MM.1S (cell line): ENCODE results near the gene TMEM147.

ENCODE experiments used
- DNase-seq: peaks from one replicate; pipeline ENCODE4 v3.0.0-alpha.2; 2015
- H2AFZ ChIP-seq: fragments of 300-600 bp; sonication (generic); 2 replicates; pipeline ENCODE4 v1.6.0; 2016; ENCODE audit warnings: antibody characterized with exemption, low read length
- H3F3A ChIP-seq: fragments of 300-600 bp; sonication (generic); 2 replicates; pipeline ENCODE4 v1.6.1; 2016; ENCODE audit warnings: mild to moderate bottlenecking, antibody characterized with exemption, low read length, moderate library complexity, mixed read lengths; ENCODE audit not compliant: insufficient read depth
- H3K27ac ChIP-seq: fragments of 300-600 bp; sonication (generic); 2 replicates; pipeline ENCODE4 v1.5.1; 2016; ENCODE audit warnings: mild to moderate bottlenecking, low read length
- H3K27me3 ChIP-seq: fragments of 300-600 bp; sonication (generic); replicated peaks from 2 replicates; pipeline ENCODE4 v1.6.0; 2016; ENCODE audit warnings: low read length; ENCODE audit not compliant: insufficient read depth
- H3K36me3 ChIP-seq: fragments of 300-600 bp; sonication (generic); replicated peaks from 2 replicates; pipeline ENCODE4 v1.6.1; 2016; ENCODE audit warnings: mild to moderate bottlenecking, low read length, mixed read lengths; ENCODE audit not compliant: insufficient read depth
- H3K4me1 ChIP-seq: fragments of 300-600 bp; sonication (generic); 2 replicates; pipeline ENCODE4 v1.6.1; 2016; ENCODE audit warnings: low read length, mixed read lengths
- H3K4me2 ChIP-seq: fragments of 300-600 bp; sonication (generic); 2 replicates; pipeline ENCODE4 v1.6.0; 2016; ENCODE audit warnings: low read depth, low read length
- H3K4me3 ChIP-seq: fragments of 300-600 bp; sonication (generic); 2 replicates; pipeline ENCODE4 v1.5.1; 2016; ENCODE audit warnings: low read length, mixed read lengths
- H3K79me2 ChIP-seq: fragments of 300-600 bp; sonication (generic); 2 replicates; pipeline ENCODE4 v1.6.1; 2016; ENCODE audit warnings: mixed run types, low read length, mixed read lengths
- H3K9ac ChIP-seq: fragments of 300-600 bp; sonication (generic); 2 replicates; pipeline ENCODE4 v1.6.1; 2016; ENCODE audit warnings: low read length, mixed read lengths
- H3K9me2 ChIP-seq: fragments of 300-600 bp; sonication (generic); replicated peaks from 2 replicates; pipeline ENCODE4 v1.6.1; 2016; ENCODE audit warnings: mild to moderate bottlenecking, low read length, mixed read lengths; ENCODE audit not compliant: insufficient read depth
- H3K9me3 ChIP-seq: fragments of 300-600 bp; sonication (generic); replicated peaks from 2 replicates; pipeline ENCODE4 v1.6.1; 2016; ENCODE audit warnings: mild to moderate bottlenecking, low read length, mixed read lengths; ENCODE audit not compliant: insufficient read depth
- H4K20me1 ChIP-seq: fragments of 300-600 bp; sonication (generic); 2 replicates; pipeline ENCODE4 v1.6.1; 2016; ENCODE audit warnings: mild to moderate bottlenecking, low read length, moderate library complexity, mixed read lengths; ENCODE audit not compliant: insufficient read depth
- CTCF ChIP-seq: fragments of 300-600 bp; sonication (generic); IDR thresholded peaks from 2 replicates; pipeline ENCODE4 v1.5.1; 2016; ENCODE audit warnings: antibody characterized with exemption, low read length, mixed read lengths
- EZH2 ChIP-seq: fragments of 300-600 bp; sonication (generic); optimal IDR thresholded peaks from 2 replicates; pipeline ENCODE3; 2017; ENCODE audit warnings: low read depth, mild to moderate bottlenecking, antibody characterized with exemption, low read length, mixed read lengths
- EZH2phosphoT487 ChIP-seq: fragments of 300-600 bp; sonication (generic); IDR thresholded peaks from 2 replicates; pipeline ENCODE4 v1.6.1; 2018; ENCODE audit warnings: antibody characterized with exemption, low read length

The TMEM147 gene

GRCh38 chr19:35542209-35542608 lies 3.2 kb upstream of the TMEM147 start:
- Histone ChIP-seq H3K4me1 (peaks cover 11% of the 10 kb centered on the region), H3K36me3 (no peaks in the 10 kb centered on the region), H4K20me1 (no peaks in the 10 kb centered on the region), H3K79me2 (peaks cover 30% of the 10 kb centered on the region), H3K27me3 (peaks cover 3% of the 10 kb centered on the region), H2AFZ (no peak overlapping the region), H3K9ac (no peak overlapping the region), H3K27ac (no peak overlapping the region), H3F3A (no peaks in the 10 kb centered on the region), H3K4me2 (no peak overlapping the region), H3K9me2 (no peaks in the 10 kb centered on the region), H3K4me3 (no peak overlapping the region), H3K9me3 (no peaks in the 10 kb centered on the region)
- no peak for DNase-seq
- TF ChIP-seq EZH2 (no peak), EZH2phosphoT487 (no peak), CTCF (no peak)

- Histone ChIP-seq H3K36me3 (no peaks in the 10 kb centered on the region), H3K9me3 (no peaks in the 10 kb centered on the region), H3F3A (no peaks in the 10 kb centered on the region), H3K9ac (no peak overlapping the region), H3K27me3 (no peaks in the 10 kb centered on the region), H2AFZ (no peak overlapping the region), H3K9me2 (no peaks in the 10 kb centered on the region), H3K27ac (no peak overlapping the region), H3K4me2 (no peak overlapping the region), H3K79me2 (peaks cover 30% of the 10 kb centered on the region), H3K4me3 (no peak overlapping the region), H4K20me1 (no peaks in the 10 kb centered on the region), H3K4me1 (peaks cover 11% of the 10 kb centered on the region)
- no peak for DNase-seq
- TF ChIP-seq CTCF = no peak
- TF ChIP-seq EZH2 = no peak
- no peak for TF ChIP-seq EZH2phosphoT487
Observed at GRCh38 chr19:35543280-35544109, 1.9 kb upstream of the TMEM147 start.

GRCh38 chr19:35544110-35544802 lies 1.2 kb upstream of the TMEM147 start:
- peaks cover 11% of the 10 kb centered on the region for H3K4me1 ChIP-seq
- no peak for DNase-seq
- no peaks in the 10 kb centered on the region for H3K9me3 ChIP-seq
- H4K20me1 ChIP-seq = no peaks in the 10 kb centered on the region
- H2AFZ ChIP-seq = 0 out of 2 replicates have a peak overlapping the region, but pooled peaks have one; percentile 91
- H3K9me2 ChIP-seq = no peaks in the 10 kb centered on the region
- peaks cover 30% of the 10 kb centered on the region for H3K79me2 ChIP-seq
- H3K4me2 ChIP-seq = peak overlapping the region; percentile 93
- H3K9ac ChIP-seq = no peak overlapping the region; the same call in 1 of the 2 replicates
- TF ChIP-seq EZH2phosphoT487 (no peak), EZH2 (no peak), CTCF (no peak)
- no peaks in the 10 kb centered on the region for H3F3A ChIP-seq
- no peaks in the 10 kb centered on the region for H3K27me3 ChIP-seq
- peak overlapping the region; percentile 82 for H3K4me3 ChIP-seq
- H3K36me3 ChIP-seq = no peaks in the 10 kb centered on the region
- no peak overlapping the region for H3K27ac ChIP-seq
